ENCODE measurements around the gene LRCH1.

LRCH1 gene

DNA sequence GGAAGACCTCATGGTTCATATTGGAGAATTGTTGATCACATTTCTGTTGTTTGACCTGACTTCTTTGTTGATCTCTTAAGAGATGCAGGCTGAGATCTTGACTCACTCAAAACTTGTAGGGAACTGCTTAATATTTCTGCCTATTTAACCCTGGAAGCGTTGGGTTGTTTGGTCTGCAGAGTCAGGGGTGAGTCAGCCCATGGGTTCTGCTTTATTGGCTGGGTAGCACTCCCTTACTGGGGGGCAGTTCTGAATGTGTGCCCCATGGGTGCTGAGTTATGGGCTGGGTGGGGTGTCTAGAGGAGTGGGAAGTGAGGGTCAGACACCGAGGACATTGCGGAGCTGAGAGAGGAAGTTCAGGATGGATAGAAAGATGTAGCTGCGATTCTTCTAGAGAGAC is 87.9 kb downstream of the LRCH1 start:
- DNase-seq, result no peak

DNA sequence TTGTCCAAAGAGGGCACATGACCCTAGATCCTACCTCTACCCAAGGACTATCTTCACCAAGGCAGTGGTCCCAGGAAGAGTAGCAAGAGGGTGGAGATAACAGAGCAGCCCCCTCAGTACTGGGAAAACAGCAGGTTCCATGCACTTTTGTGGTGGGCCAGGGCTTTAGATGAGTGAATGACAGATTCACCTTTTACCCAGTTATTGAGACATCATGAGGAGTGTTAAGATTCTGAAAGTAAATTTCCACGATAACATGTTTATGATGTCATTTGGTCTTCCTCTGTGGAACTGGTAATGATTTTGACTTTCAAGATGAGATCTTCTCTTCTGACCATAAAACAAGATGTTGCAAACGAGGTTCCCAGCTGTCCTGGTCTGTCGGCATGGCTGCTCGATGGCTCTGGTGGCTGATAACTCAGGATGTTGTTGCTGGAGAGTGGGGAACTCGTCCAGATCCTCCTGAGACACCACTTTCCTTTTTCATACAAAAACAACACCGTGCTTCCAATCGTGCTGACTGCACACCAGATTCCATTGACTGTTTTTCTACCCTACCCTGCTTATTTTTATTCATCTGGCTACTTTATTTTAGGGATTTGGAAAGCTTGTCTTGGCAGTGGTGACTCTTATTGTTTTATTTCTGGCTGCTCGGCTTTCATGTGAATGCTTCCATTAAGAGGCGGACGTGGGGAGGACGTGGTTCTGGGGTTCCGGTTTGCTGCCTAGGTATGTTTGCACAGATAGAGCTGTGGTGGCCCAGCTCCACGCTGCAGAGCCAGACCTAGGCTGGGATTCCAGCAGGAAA is 88.5 kb downstream of the LRCH1 start:
- DNase-seq, result no peak

DNA sequence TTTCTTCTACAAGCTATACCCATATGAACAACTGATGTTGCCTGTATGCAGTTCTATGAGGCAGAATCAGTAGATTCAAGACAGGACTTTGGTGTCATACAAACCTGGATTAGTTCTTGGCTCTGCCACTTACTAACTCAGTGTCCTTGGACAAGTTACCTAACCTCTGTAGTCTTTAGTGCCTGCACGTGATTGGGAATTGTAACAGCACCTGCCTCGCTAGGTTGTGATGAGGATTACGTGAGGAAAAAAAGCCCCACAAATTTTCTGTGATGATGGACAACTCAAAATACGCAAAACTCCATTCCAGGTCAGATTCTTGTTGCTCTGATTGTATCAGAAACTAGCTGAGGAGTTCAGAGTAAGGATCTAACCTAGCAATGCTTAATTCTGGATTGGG is 89.3 kb downstream of the LRCH1 start:
- DNase-seq, result no peak

DNA sequence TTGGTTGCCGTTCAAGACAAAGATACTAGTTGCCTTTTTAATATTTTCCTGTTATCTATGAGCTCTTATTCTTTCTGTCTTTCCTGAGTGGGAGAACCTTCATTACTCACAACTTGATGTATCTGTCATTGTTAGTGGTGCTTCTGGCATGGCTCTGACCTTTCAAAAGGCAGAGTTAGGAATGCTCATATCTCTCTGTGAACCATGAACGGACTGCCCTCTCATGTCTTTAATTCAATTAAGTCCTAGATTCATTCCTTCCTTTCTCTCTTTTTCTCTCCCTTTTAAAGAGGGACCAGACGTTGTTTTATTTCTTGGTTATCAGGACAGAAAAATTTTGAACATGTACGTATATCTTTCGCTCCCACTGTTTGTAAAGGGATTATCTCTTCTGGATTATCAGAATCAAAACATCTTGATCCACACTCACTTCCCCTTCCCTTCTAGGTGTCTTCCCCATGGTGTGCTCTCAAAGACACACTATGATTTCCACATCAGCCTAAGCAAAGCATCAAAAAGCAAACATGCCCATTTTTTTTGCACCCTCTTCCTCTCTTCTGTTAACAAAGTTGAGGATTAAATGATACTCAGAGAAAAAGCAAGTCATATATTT is 90.3 kb downstream of the LRCH1 start:
- no peak for DNase-seq

DNA sequence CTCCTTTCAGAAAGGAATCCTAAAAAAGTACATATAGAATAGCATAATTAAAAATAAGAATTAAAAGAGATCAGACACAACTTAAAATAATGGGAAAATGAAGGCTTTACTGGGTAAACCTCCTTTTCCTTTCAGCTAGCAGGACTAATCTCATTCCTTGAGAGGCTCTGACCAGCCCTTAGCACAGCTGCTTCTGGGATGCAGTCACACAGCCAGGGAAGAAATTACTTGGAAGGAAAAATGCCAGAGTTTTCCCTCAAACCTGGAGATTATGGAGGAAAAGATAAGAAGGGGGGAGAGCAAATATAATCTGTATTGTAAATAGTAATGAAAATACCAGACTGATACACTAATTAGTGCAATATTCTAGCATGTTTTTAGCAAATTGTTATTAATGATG is 91.8 kb downstream of the LRCH1 start:
- no peak for DNase-seq

DNA sequence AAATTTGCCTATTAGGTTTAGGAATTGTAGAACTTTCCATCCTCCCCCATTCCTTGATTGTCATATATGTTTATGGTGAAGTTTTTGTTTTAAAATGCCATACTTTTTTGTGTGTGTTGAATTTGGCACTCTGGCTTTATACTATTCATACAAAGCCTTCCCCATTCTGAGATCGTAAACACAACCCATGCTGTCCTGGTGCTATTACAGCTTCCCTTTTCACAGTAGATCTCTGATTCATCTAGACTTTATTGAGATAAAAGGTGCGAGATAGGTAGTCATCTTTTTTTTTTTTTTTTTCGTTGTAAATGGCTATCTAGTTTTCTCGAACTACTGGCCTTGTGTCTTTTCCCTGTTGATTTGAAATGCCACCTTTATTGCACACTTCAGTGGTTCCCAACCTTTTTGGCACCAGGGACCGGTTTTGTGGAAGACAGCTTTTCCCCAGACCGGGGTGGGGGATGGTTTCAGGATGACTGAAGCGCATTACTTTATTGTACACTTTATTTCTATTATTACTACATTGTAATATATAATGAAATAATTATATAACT is 94.6 kb downstream of the LRCH1 start:
- no peak for DNase-seq

DNA sequence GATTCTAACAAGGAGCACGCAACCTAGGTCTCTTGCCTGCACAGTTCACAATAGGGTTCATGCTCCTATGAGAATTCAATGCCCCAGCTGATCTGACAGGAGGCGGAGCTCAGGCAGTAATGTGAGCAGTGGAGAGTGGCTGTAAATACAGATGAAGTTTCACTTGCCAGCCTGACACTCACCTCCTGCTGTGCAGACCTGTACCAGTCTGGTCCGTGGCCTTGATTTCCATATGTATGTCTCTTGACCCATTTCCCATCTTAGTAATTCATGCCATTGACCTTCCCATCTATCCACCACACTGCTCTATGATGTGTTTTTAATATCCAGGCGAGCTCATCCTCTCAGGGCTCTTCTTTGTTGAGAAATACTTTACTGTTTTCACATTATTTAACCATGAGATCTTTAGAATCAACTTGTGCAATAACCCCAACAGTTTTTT is 95.2 kb downstream of the LRCH1 start:
- DNase-seq, result no peak

DNA sequence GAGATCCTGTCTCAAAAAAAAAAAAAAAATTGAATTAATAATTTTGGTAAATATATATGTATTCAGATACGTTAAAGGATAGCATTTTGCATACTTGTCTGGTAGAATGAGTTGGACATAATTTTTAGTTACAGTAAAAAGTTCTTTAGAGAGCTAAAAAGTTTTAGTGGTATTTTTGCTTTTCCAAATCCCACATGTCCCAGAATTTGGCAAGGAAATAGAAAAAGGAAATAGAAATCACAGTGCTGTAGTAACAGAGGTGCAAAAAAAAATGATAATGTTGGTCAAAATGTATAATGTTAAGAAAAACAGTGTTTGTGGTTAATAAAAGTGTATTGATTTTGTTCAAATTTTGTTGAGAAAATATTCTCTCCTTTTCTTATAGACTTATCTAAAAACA is 96.8 kb downstream of the LRCH1 start:
- DNase-seq, result no peak

DNA sequence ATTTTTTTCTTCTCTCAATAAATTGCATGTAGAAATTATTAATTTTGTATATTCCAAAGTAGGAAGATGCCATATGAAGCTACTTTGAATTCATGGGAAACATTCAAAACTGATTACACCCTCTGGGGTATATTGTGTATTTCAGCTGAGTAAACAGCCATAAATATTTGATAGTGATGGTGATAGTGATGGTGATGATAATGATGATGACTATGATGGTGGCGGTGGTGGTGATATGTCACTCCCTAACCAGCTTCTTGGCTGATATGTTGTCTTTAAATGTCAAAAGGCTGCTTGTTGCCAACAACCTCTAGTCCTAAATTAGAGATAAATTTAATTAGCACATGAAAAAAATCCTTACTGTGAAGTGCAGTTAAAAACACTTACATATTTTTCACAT is 102.0 kb downstream of the LRCH1 start:
- no peak for DNase-seq

DNA sequence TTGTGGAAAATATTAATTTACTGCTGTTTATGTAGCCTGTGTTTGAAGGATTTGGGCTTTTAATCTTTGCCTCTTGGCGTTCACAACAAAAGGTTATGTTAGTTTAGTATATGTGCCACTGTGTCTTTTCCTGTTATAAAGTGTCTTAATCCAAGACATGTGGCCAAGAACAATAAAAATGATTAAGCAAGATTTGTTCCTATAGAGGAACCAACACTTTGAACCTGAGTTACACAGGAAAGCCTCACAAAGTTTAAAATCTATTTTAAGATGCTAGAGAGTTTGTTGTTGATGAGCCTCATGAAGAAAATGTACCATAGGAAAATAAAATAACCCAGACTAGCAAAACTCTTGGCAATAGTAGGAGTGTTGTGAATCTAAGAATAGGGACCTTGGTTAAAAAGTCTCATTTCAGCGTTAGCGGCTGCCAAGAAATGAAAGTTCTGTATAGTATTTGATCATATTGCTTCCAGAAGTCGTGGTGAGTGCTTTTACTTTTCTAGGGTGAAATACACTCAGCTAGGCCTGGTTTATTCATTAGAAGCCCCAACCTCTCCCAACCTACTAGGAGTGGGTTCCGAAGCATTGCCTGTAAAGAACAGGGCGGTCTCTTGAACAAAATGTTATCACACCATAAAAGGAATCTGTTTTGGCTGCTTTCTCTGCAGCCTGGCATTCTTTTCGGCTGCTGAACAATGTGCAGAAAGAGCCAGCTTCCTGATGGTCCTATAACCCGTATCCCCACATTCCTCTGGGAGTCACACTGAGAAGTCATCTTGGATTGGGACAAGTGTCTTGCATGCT is 102.6 kb downstream of the LRCH1 start:
- DNase-seq, result no peak

DNA sequence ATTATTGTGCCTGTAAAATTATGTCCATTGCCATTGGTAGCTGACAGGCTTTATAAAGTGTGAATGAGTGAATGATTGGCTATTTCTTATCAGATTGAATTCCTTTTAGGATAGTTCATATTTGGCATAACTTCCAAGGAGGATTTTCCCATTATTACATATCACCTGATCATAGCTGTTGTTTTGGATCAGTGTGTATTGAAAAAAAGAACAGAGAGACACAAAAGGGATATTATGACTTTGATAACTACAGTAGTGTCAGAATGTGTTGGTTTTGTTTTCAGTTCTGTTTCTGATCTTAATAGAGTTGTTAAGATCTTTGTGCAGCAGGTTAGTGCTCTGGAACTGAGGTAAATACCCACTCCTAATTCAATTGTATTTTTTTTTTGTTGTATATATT is 103.8 kb downstream of the LRCH1 start:
- DNase-seq, result no peak

DNA sequence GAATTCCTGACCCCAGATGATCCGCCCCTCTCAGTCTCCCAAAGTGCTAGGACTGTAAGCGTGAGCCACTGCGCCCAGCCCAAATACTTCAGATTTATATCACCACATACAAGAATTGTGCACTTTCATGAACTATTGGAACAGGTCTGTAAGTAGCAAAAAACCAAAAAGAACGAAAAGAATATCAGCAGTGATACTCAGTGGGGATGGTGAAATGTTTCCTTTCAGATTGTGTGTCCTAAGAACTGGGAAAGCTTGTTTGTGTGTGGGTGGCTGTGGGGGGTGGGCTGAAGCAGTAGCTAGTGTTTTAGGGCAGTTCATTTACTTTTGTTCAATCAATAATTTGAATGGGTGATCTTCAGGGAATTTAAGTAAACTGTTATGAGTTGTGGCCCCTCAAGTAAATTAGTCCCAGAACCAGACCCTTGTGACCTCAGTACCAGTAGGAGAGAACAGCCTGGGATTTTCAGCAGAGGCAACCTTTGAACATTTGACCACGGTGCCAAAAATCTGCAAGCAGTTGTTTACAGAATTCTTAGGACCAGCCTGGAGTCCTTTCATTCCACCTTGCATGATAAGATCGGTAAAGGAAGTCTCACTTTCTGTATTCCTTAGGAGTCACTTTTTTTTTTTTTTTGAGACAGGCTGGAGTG is 106.6 kb downstream of the LRCH1 start:
- DNase-seq, result no peak

DNA sequence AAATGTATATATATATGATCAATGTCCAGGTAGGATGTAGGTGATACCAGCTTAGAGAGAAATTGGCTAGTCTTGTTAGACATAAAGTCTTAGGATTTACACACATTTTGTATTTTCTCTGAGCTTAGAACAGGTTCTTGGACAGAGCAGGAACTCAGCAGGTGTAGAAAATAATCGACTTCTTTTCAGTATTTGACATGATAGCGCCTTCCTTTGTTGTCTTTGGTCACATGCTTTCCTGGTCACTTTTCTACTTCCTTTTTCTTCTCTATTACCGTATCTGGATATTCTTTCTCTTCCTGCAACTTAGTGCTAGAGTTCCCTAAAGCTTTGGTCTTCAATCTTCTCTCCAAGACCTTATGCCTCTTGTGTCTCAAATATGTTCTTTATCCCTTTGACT is 107.4 kb downstream of the LRCH1 start:
- no peak for DNase-seq

DNA sequence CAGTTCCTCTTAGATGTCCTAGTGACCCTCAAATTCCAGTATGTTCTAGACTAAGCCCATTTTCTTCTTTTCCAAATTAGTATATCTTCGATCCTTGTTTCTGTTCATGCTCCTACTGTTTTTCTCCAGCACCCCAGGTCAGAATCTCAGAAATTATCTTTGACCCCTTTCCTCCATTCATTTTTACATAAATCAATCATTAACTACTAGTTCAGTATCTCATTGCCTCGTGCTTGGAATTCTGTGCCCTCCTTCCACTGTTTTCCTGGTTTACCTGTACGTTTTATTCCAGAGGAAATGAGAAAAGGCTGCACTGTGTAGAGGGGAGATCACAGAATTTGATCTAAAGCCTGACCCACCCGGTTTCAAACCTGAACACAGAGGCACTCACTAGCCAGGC is 107.9 kb downstream of the LRCH1 start:
- no peak for DNase-seq

DNA sequence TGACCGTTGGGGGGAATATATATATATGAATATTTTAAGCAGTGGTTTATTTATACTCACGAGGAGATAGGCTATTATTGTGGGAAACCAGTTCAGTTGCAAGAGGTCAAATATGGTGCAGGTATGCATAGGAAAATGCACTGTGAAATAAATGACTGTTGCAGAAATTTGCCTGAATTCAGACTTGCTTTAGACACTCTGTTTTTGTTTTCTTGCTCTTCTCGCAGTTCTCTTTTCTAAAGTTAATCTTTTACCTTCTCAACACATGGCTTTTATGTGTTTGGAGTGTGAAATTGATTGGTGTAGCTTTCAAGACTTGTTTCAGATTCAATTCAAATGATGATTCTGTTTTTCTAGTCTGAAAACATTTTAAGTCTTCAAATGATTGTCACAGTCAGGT is 109.7 kb downstream of the LRCH1 start:
- no peak for DNase-seq

DNA sequence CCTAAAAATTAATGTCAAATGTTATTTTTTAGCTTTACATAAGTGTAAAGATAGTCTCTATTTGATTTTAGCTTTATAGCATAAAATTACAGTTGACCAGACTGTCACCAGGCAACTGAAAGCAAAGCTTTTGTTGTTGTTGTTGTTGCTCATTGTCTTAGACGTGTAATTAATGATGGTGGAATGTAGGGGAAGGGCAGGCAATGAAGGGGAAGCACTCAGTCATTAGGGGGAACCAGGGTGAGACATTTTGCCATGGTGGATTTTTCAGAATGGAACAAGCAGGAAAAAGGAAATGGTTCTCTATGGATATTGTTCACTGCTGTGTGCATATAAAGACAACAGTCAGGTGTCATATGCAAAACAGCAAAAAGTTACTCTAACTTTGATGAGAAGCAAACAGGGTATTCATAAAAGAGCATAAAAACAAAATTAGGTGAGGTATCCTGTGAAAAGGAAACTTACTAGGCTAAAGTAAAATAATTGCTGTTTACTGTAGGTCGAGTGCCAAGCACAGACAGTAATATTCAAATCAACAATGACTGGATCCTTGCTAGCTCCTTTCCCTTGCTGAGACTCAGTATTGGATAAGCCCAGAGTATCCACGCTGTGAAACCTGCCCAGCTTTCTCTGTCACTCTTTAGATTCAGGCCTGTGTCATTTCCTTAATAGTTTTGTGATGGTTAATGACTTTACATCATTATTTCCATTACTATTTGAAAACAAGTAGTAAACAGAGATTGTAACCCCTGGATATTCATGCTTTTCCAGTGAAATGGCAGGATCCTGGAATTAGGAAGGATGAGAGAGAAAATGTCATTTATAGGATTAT is 110.5 kb downstream of the LRCH1 start:
- no peak for DNase-seq

DNA sequence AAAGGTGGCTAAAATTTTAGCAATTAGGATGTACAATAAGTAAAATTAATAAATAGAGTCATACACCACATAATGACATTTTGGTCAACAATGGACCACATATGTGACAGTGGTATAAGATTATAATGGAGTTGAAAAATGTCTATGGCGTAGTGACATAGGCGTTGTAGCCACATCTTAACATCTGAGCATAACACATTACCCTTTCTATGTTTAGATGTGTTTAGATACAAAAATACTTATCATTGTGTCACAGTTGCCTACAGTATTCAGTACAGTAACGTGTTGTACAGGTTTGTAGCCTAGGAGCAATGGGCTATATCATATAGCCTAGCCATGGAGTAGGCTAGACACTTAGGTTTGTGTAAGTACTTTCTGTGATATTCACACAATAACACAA is 111.2 kb downstream of the LRCH1 start:
- no peak for DNase-seq

DNA sequence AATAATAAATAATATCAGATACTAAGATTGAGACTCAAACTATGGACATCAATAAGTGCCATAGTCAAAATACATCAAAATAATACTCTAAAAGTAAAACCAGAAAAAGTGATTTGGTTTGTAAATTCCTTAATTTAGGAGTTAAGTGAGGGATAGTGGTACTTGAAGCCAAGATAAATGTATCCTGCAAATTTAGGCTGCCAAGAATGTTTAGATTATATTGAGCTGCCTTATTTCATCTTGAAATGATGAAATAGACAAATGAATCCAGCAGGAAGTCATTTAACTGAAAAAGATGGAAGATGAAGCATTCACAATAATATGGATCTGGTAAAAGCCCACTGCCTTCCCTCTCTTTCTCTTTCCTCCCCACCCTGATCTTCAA is 112.3 kb downstream of the LRCH1 start:
- no peak for DNase-seq

DNA sequence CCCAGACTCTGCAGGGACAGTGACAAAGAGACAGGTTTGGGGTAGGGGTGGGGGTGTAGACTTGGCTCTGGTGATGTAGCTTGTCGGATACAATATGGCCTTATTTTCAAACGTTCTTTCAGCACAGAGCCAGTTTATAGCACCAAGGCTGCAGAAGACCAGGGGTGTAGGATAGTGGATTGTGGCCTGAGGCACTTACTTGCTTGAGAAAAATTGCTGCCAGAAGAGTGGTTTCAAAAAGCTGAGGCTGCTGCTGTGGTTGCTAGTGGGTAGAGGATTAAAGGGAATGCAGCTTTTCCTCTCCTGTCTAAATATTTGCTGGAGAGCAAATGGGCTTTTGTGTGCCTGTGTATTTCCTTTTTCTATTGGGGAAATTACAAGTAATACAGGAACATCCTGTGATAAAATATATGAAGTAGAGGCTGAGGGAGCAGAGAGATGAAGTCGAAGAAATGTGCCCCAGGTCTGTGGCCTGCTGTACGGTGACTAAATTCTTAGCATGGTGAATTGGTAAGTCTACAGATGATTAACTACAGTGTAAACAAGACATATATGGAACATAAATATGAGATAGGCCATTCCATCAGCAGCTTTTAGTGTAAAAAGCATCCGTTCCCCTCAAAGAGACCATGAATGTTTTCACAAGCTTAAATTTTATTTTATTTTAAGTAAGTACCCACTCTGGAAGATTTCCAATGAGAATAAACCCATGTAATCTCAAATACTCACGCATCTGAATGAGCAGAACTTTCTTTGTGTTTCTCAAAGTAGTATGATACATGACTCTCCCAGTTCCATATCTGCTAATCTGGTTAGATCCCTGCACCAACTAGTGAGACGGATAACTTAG is 112.9 kb downstream of the LRCH1 start:
- DNase-seq, result no peak

DNA sequence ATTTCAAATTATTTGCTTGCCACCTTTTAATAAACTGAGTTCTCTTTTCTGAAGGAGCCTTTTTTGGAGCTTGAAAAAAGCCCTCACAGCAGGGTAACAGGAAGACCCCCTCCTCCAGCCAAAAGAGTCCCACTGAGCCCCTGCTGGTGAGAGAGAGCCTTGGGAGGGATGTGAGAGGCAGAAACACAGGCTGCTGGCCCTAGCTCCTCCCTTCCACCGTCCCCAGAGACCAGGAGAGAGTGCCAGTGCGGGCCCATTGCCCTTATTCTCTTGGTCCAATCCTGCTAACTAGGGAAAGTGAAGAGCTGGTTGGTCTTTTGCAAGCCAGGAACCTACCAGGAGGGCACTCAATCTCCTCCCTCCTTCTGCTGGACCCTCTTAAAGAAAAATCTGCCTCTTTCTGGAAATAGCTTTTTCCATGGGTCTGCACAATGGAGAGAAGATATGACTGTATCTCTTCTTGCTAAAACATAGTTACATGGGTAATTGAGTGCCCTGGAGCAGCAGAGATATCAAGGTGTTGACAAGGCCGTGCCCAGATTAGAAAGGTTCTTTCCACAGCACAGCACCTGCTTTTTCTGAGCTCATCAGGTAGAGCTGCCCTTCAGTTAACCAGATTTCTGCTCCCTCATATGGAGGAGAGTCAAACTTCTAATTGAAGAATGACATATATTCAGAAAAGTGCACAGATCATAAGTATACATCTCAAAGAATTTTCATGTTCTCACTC is 113.9 kb downstream of the LRCH1 start:
- no peak for DNase-seq
